Calu3 (cell line): ENCODE data around the gene S100A2. TPM values are rescaled to one million over a fixed set of nuclear protein-coding genes. Genes with fewer than 3 reads are reported as not detected.

Experiments
- BruUV-seq: library from RNA; stranded (reverse); fragments of 400-500 nt; replicated peaks from 2 replicates; lab custom pipeline; 2021; lab: Mats Ljungman, UMichigan
- CTCF ChIA-PET: fragments of 300-600 bp; sonication (Branson Sonifier 250); formaldehyde crosslinking; loops from one replicate; lab custom pipeline; 2022; ENCODE audit warnings: antibody characterized with exemption; lab: Charles Lee
- DNase-seq: peaks from one replicate; pipeline ENCODE4 v3.0.0; 2022
- H3K27ac Mint-ChIP-seq: one replicate; pipeline ENCODE4 v1.8.0; 2022; ENCODE audit warnings: mixed read lengths; ENCODE audit not compliant: unreplicated experiment
- H3K27me3 Mint-ChIP-seq: one replicate; pipeline ENCODE4 v1.8.0; 2022; ENCODE audit warnings: mixed read lengths; ENCODE audit not compliant: unreplicated experiment
- H3K36me3 Mint-ChIP-seq: one replicate; pipeline ENCODE4 v1.8.0; 2022; ENCODE audit warnings: mild to moderate bottlenecking, moderate library complexity, mixed read lengths; ENCODE audit not compliant: insufficient read depth, unreplicated experiment
- H3K4me1 Mint-ChIP-seq: one replicate; pipeline ENCODE4 v1.8.0; 2022; ENCODE audit warnings: mild to moderate bottlenecking, low read depth, mixed read lengths; ENCODE audit not compliant: unreplicated experiment
- H3K4me3 Mint-ChIP-seq: one replicate; pipeline ENCODE4 v1.8.0; 2022; ENCODE audit warnings: mild to moderate bottlenecking, low read depth, moderate library complexity, mixed read lengths; ENCODE audit not compliant: unreplicated experiment
- H3K9me3 Mint-ChIP-seq: one replicate; pipeline ENCODE4 v1.8.0; 2022; ENCODE audit warnings: low read depth, mixed read lengths; ENCODE audit not compliant: unreplicated experiment
- intact Hi-C: fragments of 100-400 bp; cut with micrococcal nuclease; formaldehyde crosslinking; loops from one replicate; pipeline ENCODE4 v1.10.0; 2022; ENCODE audit not compliant: unreplicated experiment
- total RNA-seq: library from RNA; stranded (reverse); gene quantifications from 2 replicates; pipeline ENCODE4 v1.2.3, GENCODE V29; 2022
- TF ChIP-seq, protein P1 (sequence below): fragments of 200-600 bp; IDR thresholded peaks from one replicate; pipeline ENCODE4 v1.8.0; 2022; ENCODE audit warnings: antibody characterized with exemption; ENCODE audit not compliant: unreplicated experiment

S100A2 gene
- total RNA-seq, 1 experiment from 2014 or later = 11.1 TPM

GRCh38 chr1:153513666-153514065, 52.0 kb downstream of the S100A2 start:
- H3K27me3 Mint-ChIP-seq = no peaks in the 10 kb centered on the region
- CTCF ChIA-PET = interaction anchor here (0.6 to 1.1 kb wide), 3 partner anchors 54 to 322 kb away, joined by 3 to 5 read pairs (median 3); partner anchors contain the start of gene S100A13
- peaks cover 21% of the 10 kb centered on the region for H3K36me3 Mint-ChIP-seq
- no peak for DNase-seq
- H3K9me3 Mint-ChIP-seq = no peaks in the 10 kb centered on the region
- no peak overlapping the region for H3K4me3 Mint-ChIP-seq
- intact Hi-C loops = loop anchor here (5.0 to 10.0 kb wide), 2 partner anchors 159 to 471 kb away; partner anchors contain the start of genes ILF2 and RAB13
- BruUV-seq = no TSS peak
- H3K4me1 Mint-ChIP-seq = peaks cover 75% of the 10 kb centered on the region
- TF ChIP-seq, protein P1, sequence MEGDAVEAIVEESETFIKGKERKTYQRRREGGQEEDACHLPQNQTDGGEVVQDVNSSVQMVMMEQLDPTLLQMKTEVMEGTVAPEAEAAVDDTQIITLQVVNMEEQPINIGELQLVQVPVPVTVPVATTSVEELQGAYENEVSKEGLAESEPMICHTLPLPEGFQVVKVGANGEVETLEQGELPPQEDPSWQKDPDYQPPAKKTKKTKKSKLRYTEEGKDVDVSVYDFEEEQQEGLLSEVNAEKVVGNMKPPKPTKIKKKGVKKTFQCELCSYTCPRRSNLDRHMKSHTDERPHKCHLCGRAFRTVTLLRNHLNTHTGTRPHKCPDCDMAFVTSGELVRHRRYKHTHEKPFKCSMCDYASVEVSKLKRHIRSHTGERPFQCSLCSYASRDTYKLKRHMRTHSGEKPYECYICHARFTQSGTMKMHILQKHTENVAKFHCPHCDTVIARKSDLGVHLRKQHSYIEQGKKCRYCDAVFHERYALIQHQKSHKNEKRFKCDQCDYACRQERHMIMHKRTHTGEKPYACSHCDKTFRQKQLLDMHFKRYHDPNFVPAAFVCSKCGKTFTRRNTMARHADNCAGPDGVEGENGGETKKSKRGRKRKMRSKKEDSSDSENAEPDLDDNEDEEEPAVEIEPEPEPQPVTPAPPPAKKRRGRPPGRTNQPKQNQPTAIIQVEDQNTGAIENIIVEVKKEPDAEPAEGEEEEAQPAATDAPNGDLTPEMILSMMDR = no peak
- H3K27ac Mint-ChIP-seq = no peak overlapping the region

DNA sequence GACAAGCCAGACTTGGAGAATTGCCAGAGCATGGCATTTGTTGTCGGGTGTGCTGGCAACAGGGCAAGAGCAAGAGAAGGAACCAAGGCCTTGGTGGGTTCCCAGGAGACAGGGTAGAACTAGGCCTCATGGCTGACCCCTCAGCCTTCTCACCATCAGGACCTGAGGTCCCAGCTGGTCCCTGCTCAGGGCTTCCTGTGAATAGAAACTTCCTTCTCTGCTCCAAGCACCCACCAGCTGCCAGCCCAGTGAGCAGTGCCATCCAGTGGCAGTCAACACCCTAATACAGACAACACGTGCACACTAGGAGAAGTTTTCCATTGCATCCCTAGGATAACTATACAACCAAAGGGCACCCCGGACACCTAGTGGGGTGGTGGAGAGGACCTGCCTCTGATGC, 52.6 kb downstream of the S100A2 start:
- Mint-ChIP-seq H3K36me3 (peaks cover 18% of the 10 kb centered on the region), H3K27ac (peak overlapping the region; percentile 82), H3K9me3 (no peaks in the 10 kb centered on the region), H3K27me3 (no peaks in the 10 kb centered on the region), H3K4me3 (no peak overlapping the region), H3K4me1 (peaks cover 70% of the 10 kb centered on the region)
- no peak for DNase-seq
- BruUV-seq = no TSS peak
- CTCF ChIA-PET = interaction anchor here (0.7 to 1.1 kb wide), 2 partner anchors 55 to 114 kb away, joined by 3 read pairs; partner anchors contain the start of gene S100A13
- TF ChIP-seq, protein P1 = no peak
- intact Hi-C loops = loop anchor here (5.0 to 10.0 kb wide), 2 partner anchors 159 to 472 kb away; partner anchors contain the start of genes ILF2 and RAB13

Other genes with a start within 250 kb of the S100A2 start
- gene PGLYRP4, start 217.0 kb downstream of the S100A2 start, total RNA-seq = 0.38 TPM in 1 of 2 replicates, not detected in the other
- gene S100A9, start 208.0 kb downstream of the S100A2 start, total RNA-seq = 5.0 and 10.6 TPM in 2 replicates
- not detected in 2 replicates for gene S100A12, start 190.2 kb downstream of the S100A2 start, total RNA-seq
- gene S100A8, start 174.8 kb downstream of the S100A2 start, total RNA-seq = not detected in 2 replicates
- gene S100A7A, start 149.3 kb downstream of the S100A2 start, total RNA-seq = not detected in 2 replicates
- not detected in 2 replicates for gene S100A7, start 105.2 kb downstream of the S100A2 start, total RNA-seq
- gene S100A6, start 29.9 kb downstream of the S100A2 start, total RNA-seq = 1,521 and 2,023 TPM in 2 replicates
- gene S100A5, start 24.9 kb downstream of the S100A2 start, total RNA-seq = not detected in 2 replicates
- 19.8 and 20.5 TPM in 2 replicates for gene S100A4, start 20.0 kb downstream of the S100A2 start, total RNA-seq
- gene S100A3, start 16.6 kb downstream of the S100A2 start, total RNA-seq = not detected in 2 replicates
- gene S100A16, start 47.3 kb upstream of the S100A2 start, total RNA-seq = 247 and 255 TPM in 2 replicates
- 74.6 and 106 TPM in 2 replicates for gene S100A14, start 50.5 kb upstream of the S100A2 start, total RNA-seq
- gene S100A13, start 61.7 kb upstream of the S100A2 start, total RNA-seq = 104 and 117 TPM in 2 replicates
- gene S100A1, start 62.6 kb upstream of the S100A2 start, total RNA-seq = not detected in 2 replicates
- 93.7 and 100 TPM in 2 replicates for gene CHTOP, start 68.2 kb upstream of the S100A2 start, total RNA-seq
- 45.0 and 46.8 TPM in 2 replicates for gene SNAPIN, start 92.9 kb upstream of the S100A2 start, total RNA-seq
- 253 and 292 TPM in 2 replicates for gene ILF2, start 105.1 kb upstream of the S100A2 start, total RNA-seq
- gene NPR1, start 112.8 kb upstream of the S100A2 start, total RNA-seq = not detected in 2 replicates
- 55.9 and 57.1 TPM in 2 replicates for gene INTS3, start 162.2 kb upstream of the S100A2 start, total RNA-seq
- 9.0 and 11.9 TPM in 2 replicates for gene SLC27A3, start 209.6 kb upstream of the S100A2 start, total RNA-seq